Panc1 (cell line): ENCODE data around the gene SERPINA3.

Source experiments
- CTCF ChIP-seq: fragments of 450-650 bp; IDR thresholded peaks from 2 replicates; pipeline ENCODE4 v1.5.1; 2017; ENCODE audit warnings: mild to moderate bottlenecking
- POLR2AphosphoS5 ChIP-seq: IDR thresholded peaks from 2 replicates; pipeline ENCODE4 v1.6.1; 2012; ENCODE audit warnings: mild to moderate bottlenecking, low read depth, low read length, moderate library complexity
- REST ChIP-seq, 2 experiments: IDR thresholded peaks; 2 replicates each; pipeline ENCODE4 v1.6.1; 2011 to 2012; ENCODE audit warnings: low read depth in 2 of 2, control low read depth in 1 of 2, low read length in 1 of 2, mild to moderate bottlenecking in 1 of 2, moderate library complexity in 1 of 2; ENCODE audit not compliant: insufficient read depth in 1 of 2
- SIN3A ChIP-seq: IDR thresholded peaks from 2 replicates; pipeline ENCODE4 v1.6.1; 2012; ENCODE audit warnings: low read depth, mild to moderate bottlenecking, low read length, moderate library complexity, borderline replicate concordance; ENCODE audit not compliant: insufficient read depth
- TCF7L2 ChIP-seq: IDR thresholded peaks from 2 replicates; pipeline ENCODE4 v1.6.1; 2011; ENCODE audit warnings: mild to moderate bottlenecking, low read depth, low read length, inconsistent platforms

GRCh38 chr14:94671870-94672444 is 59.8 kb downstream of the SERPINA3 start:
- TF ChIP-seq CTCF (peak; percentile 68), SIN3A (no peak), POLR2AphosphoS5 (no peak), REST (IDR thresholded peaks at IDR 0.05; ENCODE audit: insufficient read depth in 1 of 2, low read depth in 2 of 2, low read length in 1 of 2) (no peak), TCF7L2 (no peak)
